Measurements from ENCODE around the gene SPEG.

Gene SPEG

GRCh38 chr2:219422952-219423534 lies 11.6 kb upstream of the SPEG start:
- in situ Hi-C loops (cut with MboI; ENCODE audit: low sequenced_read_pairs): no loop called here

DNA sequence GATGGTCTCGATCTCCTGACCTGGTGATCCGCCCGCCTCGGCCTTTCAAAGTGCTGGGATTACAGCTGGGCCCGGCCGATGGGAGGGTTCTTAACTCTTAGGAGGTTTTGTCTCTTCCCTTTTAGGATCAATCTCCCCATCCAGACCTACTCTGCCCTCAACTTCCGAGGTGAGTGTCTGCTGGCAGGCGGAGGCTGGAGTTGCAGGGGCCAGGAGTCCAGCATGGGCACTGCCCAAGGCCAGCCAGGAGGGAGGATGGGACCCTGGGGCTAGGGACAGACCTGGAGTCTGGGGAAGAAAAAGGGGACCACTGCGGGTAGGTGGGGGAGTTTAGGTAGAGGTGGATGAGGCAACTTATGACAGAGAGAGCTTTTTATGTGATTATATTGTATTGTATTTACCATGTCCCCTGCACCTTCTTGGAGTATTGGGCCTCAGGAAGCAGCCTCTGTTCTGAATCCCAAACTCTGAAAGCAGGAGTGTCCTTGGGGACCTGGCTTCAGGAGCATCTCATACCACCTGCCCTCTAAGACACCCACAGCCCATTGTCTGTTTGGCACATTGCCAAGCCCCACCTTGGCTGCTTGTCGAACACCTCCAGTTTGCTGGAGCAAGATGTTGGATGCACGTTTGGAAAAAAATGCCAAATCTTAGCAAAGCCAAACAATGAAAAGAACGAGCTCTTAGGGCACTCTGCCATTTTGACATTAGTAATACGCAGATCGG lies 10.8 kb upstream of the SPEG start:
- in situ Hi-C loops (cut with MboI; ENCODE audit: low sequenced_read_pairs): no loop called here

DNA sequence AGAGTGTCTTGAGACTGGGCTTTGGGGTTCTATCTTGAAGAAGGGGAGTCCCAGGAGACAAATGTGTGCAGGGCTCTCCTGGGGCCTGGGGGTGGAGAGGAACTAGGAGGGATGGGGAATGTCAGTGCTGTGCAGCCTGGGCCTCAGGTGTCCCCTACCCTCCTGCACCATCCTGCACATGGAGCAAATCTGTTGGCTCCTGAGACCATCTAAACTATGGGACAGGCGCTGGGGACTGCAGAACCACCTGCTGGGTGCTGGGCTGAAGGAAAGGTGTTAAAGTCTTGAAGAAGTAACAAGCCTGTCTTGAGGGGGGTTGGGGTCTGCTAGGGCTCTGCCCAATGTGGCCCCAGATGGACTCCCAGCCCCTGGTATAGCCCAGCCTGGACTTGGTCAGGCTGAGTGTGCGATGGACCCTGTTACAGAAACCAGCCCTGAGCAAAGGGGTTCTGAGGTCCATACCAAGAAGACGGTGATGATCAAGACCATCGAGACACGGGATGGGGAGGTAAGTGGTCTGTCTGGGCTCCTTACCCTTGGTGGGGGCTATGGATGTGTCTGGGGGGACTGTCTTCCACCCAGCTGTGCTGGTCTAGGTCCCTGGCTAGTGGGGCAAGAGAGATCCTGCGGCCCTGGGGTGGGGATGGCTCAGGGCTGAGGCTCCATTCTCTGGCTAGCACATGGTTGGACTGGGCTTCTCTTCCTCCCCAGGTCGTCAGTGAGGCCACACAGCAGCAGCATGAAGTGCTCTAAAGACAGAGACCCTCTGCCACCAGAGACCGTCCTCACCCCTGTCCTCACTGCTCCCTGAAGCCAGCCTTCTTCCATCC lies 9.2 kb upstream of the SPEG start:
- in situ Hi-C loops (cut with MboI; ENCODE audit: low sequenced_read_pairs): no loop called here

- in situ Hi-C loops (cut with MboI; ENCODE audit: low sequenced_read_pairs): no loop called here
These were observed 8.6 kb upstream of the SPEG start for GRCh38 chr2:219426068-219426443.

DNA sequence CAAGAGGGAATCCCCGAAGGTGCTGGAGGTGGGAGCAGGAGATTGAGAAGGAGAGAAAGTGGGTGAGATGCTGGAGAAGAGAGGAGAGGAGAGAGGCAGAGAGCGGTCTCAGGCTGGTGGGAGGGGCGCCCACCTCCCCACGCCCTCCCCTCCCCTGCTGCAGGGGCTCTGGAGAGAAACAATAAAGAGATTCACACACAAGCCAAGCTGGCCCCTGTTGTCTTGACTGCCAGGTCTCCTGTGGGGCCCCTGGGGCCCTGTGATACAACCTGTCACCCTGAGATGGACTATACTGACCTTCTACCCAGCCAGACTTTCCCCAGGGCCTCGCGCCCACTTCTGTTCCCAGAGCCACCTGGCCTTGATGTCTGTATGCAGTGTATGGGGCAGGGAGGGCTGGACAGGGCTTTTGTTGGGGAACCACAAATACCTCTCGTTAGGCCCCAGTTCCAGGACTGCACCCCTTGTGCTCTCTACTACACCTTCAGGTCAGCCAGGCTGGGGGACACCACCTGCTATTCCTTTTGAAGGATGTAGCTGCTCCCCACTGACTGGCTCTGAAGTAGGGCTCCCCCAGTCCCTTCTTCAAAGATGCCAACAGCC lies 8.0 kb upstream of the SPEG start:
- in situ Hi-C loops (cut with MboI; ENCODE audit: low sequenced_read_pairs): no loop called here

GRCh38 chr2:219428469-219428868 lies 6.2 kb upstream of the SPEG start:
- in situ Hi-C loops (cut with MboI; ENCODE audit: low sequenced_read_pairs): no loop called here

GRCh38 chr2:219429958-219430606 lies 4.6 kb upstream of the SPEG start:
- in situ Hi-C loops (cut with MboI; ENCODE audit: low sequenced_read_pairs): no loop called here

DNA sequence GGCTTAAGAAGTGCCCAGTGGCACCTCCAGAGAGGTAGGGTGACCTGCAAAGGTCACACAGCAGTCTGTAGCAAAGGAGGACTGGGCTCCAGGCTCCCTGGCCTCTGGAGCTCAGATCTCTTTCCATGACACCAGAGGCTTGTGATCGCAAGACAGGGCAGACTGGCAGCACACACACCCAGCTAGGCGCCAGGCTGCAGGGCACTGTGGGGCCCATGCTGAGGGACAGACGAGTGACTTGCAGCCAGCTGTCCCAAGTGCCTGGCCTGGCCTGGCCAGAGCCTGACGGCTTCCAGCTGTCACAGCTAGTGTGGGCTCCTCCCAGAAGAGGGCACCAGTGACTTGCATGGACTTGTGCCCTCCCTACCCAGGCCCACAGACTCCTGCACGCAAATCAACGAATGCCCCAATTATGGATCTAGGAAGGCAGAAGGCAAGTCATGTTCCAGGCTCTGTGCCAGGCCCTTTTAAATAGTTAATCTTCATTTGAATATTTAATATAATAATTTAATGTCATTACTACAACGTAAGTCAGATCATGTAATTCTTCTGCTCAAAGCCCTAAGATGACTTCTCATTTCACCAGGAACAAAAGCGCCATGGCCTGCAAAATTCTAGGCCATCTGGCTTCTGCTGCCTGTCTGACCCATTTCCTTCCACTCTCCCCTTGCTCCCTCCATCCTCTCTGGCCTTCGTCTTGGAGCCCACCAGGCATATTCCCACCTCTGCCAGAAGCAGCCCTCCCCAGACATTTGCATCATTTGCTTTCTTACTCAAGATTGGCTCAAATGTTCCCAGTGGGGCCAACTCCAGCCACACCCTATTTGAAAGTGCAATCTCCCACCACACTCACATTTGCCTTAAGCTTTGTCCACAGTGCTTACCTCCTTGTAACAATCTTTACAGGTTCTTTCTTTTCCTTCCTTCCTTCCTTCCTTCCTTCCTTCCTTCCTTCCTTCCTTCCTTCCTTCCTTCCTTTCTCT lies 3.7 kb upstream of the SPEG start:
- in situ Hi-C loops (cut with MboI; ENCODE audit: low sequenced_read_pairs): no loop called here

GRCh38 chr2:219433666-219434467 lies 776 bp upstream of the SPEG start:
- in situ Hi-C loops (cut with MboI; ENCODE audit: low sequenced_read_pairs): no loop called here

- in situ Hi-C loops (cut with MboI; ENCODE audit: low sequenced_read_pairs): no loop called here
These were observed 250 bp upstream of the SPEG start for GRCh38 chr2:219434468-219434717.

DNA sequence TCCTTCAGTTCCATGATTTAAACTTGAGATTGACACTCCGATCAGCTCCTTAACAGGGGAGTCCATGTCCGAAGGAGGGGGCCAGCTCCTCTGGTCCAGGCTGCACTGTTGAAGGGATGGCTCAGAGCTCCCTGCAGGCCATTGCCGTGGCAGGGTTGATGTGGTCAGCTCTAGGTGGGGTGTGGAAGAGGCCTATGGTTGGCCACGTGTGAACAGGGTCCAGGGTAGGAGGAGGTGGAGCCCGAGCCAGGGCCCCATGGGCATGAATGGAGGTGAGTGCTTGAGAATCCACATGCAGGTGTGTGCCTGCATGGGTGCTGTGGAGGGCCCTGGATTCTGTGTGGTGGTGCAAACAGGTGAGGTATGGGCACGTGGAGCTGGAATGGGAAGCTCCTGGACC lies 1.1 kb downstream of the SPEG start:
- in situ Hi-C loops (cut with MboI; ENCODE audit: low sequenced_read_pairs): no loop called here

GRCh38 chr2:219436491-219436890 lies 1.8 kb downstream of the SPEG start:
- in situ Hi-C loops (cut with MboI; ENCODE audit: low sequenced_read_pairs): no loop called here

DNA sequence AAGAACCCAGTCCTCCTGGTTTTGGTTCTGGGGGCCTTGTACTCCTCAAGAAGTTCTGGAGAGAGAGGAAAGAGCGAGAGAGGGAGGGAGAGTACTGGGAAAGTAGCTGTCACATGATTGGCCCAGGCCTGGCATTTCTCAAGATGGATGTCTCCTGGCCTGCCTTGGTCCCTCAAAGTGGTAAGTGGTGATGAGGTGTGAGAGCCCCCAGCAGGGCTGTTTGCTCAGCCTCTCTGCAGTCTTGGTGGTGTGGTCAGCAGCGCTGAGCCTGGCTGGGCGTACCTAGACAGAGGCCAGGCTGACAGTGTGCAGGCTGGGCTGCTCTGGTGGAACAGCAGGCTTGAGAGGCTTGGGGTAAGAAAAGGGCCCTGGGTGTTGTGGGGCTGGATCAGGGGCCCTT lies 2.5 kb downstream of the SPEG start:
- in situ Hi-C loops (cut with MboI; ENCODE audit: low sequenced_read_pairs): no loop called here

- in situ Hi-C loops (cut with MboI; ENCODE audit: low sequenced_read_pairs): no loop called here
These were observed 3.1 kb downstream of the SPEG start for GRCh38 chr2:219437690-219438206.

DNA sequence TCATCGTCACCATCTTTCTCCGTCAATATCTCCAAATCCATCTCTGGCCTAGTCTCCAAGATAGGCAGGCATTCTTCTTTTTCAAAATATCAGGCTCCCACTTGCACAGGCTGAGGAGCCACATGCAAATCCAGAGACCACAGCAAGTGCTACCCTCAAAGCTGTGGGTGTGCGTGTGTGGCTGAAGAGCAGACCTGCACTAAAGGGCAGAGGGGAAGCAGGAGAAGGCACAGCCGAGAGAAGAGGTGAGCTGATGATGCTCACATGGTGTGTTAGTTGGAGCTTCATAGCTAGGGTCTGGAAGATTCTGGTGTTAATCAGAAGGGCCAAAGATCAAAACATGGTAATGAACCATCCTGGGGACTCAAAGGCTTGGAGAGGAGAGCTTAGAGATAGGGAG lies 3.8 kb downstream of the SPEG start:
- in situ Hi-C loops (cut with MboI; ENCODE audit: low sequenced_read_pairs): no loop called here

DNA sequence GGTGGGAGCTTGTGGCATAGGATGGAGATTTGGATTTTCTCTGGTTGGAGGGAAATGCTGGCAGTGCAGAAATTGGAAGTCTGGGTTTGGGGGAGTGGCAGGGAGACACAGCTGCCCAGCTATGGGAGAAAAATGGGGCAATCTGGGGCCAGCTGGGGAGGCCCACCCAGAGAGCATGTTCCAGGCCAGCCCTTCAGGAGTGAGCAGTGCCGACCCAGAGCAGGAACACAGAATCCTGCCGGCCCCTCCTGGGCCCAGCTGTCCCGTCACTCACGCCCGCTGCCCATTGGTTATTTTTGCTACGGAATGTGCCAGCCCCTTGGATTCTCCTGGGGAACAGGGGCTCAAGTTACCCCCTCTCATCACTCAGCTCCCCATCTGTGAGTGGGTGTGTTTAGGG lies 4.9 kb downstream of the SPEG start:
- in situ Hi-C loops (cut with MboI; ENCODE audit: low sequenced_read_pairs): no loop called here

- in situ Hi-C loops (cut with MboI; ENCODE audit: low sequenced_read_pairs): no loop called here
These were observed 6.0 kb downstream of the SPEG start for GRCh38 chr2:219440388-219441256.

All from HL-60/S4 treated with phorbol 12-myristate 13-acetate at 8.2 ng/mL for 4 days and 3 days (cell line).